PC-9 (cell line): ENCODE results near the gene ZNF786. TPM values are rescaled to one million over a fixed set of nuclear protein-coding genes. Genes with fewer than 3 reads are reported as not detected.
"Not testable (repeated sequence)": the region's sequence is repeated elsewhere in the genome, so short reads cannot be mapped to it uniquely, and the experiment has no call there.

Experiments
- BruUV-seq: library from RNA; stranded (reverse); fragments of 400-500 nt; replicated peaks from 2 replicates; lab custom pipeline; 2021; lab: Mats Ljungman, UMichigan
- CTCF ChIA-PET: fragments of 300-600 bp; sonication (Branson Sonifier 250); formaldehyde crosslinking; loops from one replicate; lab custom pipeline; 2022; ENCODE audit warnings: antibody characterized with exemption; lab: Charles Lee
- POLR2A ChIA-PET: fragments of 300-600 bp; sonication (Branson Sonifier 250); formaldehyde crosslinking; loops from one replicate; lab custom pipeline; 2022; ENCODE audit warnings: antibody characterized with exemption; ENCODE audit not compliant: unreplicated experiment; lab: Charles Lee
- DNase-seq, 2 experiments: peaks; one replicate each; pipeline versions ENCODE4 v3.0.0 to v3.0.0-alpha.2; 2015 to 2022; ENCODE audit warnings: mixed read lengths in 1 of 2
- H2AFZ ChIP-seq: fragments of 200-600 bp; sonication (generic); 2 replicates; pipeline ENCODE4 v1.8.1; 2017; ENCODE audit warnings: antibody characterized with exemption
- H3F3A ChIP-seq: fragments of 200-600 bp; sonication (generic); 2 replicates; pipeline ENCODE4 v1.8.1; 2017; ENCODE audit warnings: antibody characterized with exemption, mild to moderate bottlenecking, low read depth; ENCODE audit not compliant: insufficient read depth
- H3K27ac ChIP-seq: fragments of 200-600 bp; sonication (generic); 2 replicates; pipeline ENCODE4 v1.6.1; 2016; ENCODE audit warnings: mixed run types
- H3K27me3 ChIP-seq: fragments of 200-600 bp; sonication (generic); 2 replicates; pipeline ENCODE4 v1.6.1; 2016; ENCODE audit warnings: low read depth, mixed run types; ENCODE audit not compliant: insufficient read depth
- H3K36me3 ChIP-seq: fragments of 200-600 bp; sonication (generic); 2 replicates; pipeline ENCODE4 v1.6.1; 2016; ENCODE audit warnings: low read depth, mixed run types
- H3K4me1 ChIP-seq: fragments of 200-600 bp; sonication (generic); replicated peaks from 2 replicates; pipeline ENCODE4 v1.6.1; 2016; ENCODE audit warnings: mixed run types; ENCODE audit not compliant: insufficient read depth
- H3K4me2 ChIP-seq: fragments of 200-600 bp; sonication (generic); 2 replicates; pipeline ENCODE4 v1.6.1; 2017; ENCODE audit warnings: mixed run types
- H3K4me3 ChIP-seq: fragments of 200-600 bp; sonication (generic); 2 replicates; pipeline ENCODE4 v1.6.1; 2016; ENCODE audit warnings: mixed run types
- H3K79me2 ChIP-seq: fragments of 200-600 bp; sonication (generic); 2 replicates; pipeline ENCODE4 v1.6.1; 2017; ENCODE audit warnings: low read depth, mixed run types
- H3K9me2 ChIP-seq: fragments of 200-600 bp; sonication (generic); 2 replicates; pipeline ENCODE4 v1.8.1; 2017; ENCODE audit warnings: mild to moderate bottlenecking; ENCODE audit not compliant: insufficient read depth
- H3K9me3 ChIP-seq: fragments of 200-600 bp; sonication (generic); 2 replicates; pipeline ENCODE4 v1.8.1; 2016; ENCODE audit warnings: low read depth; ENCODE audit not compliant: insufficient read depth
- H4K20me1 ChIP-seq: fragments of 200-600 bp; sonication (generic); 2 replicates; pipeline ENCODE4 v1.8.1; 2017; ENCODE audit not compliant: insufficient read depth
- EZH2 ChIP-seq: fragments of 200-600 bp; sonication (generic); IDR thresholded peaks from 2 replicates; pipeline ENCODE4 v1.8.0; 2017; ENCODE audit warnings: antibody characterized with exemption, low read depth
- intact Hi-C: fragments of 100-400 bp; cut with micrococcal nuclease; formaldehyde crosslinking; loops from one replicate; pipeline ENCODE4 v1.10.0; 2022; ENCODE audit not compliant: unreplicated experiment
- total RNA-seq: library from RNA; stranded (reverse); gene quantifications from 2 replicates; pipeline ENCODE4 v1.2.3, GENCODE V29; 2021
- TF ChIP-seq, protein P1 (sequence below): fragments of 200-600 bp; sonication (generic); conservative IDR thresholded peaks from 2 replicates; pipeline ENCODE4 v1.6.1; 2017; ENCODE audit warnings: mixed run types, antibody characterized with exemption, mild to moderate bottlenecking, moderate library complexity

ZNF786 gene
- total RNA-seq, 1 experiment from 2014 or later: 8.4 TPM

DNA sequence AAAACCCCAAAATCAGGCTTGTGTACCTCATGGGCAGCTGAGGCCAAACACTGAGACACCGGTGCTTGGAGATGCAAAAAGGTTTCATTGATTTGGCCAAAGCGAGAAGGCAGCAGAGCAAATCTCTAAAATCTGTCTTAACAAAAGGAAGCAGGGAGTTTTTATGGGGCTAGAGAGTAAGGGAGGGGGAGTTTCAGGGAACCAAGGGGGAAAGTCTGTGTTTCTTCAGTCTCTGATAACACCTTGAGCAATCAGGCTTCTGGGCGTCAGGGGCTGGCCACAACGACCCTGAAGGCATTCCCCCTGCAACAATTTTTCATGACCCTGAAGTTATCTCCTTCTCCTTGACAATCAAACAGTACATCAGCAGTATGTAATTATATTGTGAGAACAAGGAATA, 2.7 kb upstream of the ZNF786 start:
- Histone ChIP-seq H3K4me1 (no peaks in the 10 kb centered on the region; the same call in 1 of the 2 replicates), H3K36me3 (no peaks in the 10 kb centered on the region), H3K4me2 (no peak overlapping the region), H3K9me2 (no peaks in the 10 kb centered on the region), H3K27me3 (no peaks in the 10 kb centered on the region), H3K79me2 (peaks cover 20% of the 10 kb centered on the region), H2AFZ (no peak overlapping the region), H3K4me3 (no peak overlapping the region), H3F3A (peaks cover 12% of the 10 kb centered on the region), H3K27ac (no peak overlapping the region), H3K9me3 (no peaks in the 10 kb centered on the region), H4K20me1 (no peaks in the 10 kb centered on the region)
- CTCF ChIA-PET: no interaction called here
- BruUV-seq: no TSS peak
- TF ChIP-seq, protein P1, sequence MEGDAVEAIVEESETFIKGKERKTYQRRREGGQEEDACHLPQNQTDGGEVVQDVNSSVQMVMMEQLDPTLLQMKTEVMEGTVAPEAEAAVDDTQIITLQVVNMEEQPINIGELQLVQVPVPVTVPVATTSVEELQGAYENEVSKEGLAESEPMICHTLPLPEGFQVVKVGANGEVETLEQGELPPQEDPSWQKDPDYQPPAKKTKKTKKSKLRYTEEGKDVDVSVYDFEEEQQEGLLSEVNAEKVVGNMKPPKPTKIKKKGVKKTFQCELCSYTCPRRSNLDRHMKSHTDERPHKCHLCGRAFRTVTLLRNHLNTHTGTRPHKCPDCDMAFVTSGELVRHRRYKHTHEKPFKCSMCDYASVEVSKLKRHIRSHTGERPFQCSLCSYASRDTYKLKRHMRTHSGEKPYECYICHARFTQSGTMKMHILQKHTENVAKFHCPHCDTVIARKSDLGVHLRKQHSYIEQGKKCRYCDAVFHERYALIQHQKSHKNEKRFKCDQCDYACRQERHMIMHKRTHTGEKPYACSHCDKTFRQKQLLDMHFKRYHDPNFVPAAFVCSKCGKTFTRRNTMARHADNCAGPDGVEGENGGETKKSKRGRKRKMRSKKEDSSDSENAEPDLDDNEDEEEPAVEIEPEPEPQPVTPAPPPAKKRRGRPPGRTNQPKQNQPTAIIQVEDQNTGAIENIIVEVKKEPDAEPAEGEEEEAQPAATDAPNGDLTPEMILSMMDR: no peak
- TF ChIP-seq EZH2: no peak
- POLR2A ChIA-PET: no interaction called here
- intact Hi-C loops: loop anchor here (5.0 kb wide), 1 partner anchor 106 kb away; no protein-coding TSS in a partner anchor
- no peak for DNase-seq

DNA sequence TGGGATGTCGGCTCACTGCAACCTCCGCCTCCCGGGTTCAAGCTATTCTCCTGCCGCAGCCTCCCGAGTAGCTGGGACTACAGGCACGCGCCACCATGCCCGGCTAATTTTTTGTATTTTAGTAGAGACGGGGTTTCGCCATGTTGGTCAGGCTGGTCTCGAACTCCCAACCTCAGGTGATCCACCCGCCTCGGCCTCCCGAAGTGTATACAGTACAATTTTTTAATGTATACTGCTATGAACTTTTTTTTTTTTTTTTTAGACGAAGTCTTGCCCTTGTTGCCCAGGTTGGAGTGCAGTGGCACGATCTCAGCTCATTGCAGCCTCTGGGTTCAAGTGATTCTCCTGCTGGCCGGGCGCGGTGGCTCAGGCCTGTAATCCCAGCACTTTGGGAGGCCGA, 1.7 kb upstream of the ZNF786 start:
- H2AFZ ChIP-seq, H3K9me2 ChIP-seq, DNase-seq, H3K4me1 ChIP-seq, H3K27ac ChIP-seq, H3K9me3 ChIP-seq, POLR2A ChIA-PET, H4K20me1 ChIP-seq, H3K36me3 ChIP-seq, H3K27me3 ChIP-seq, BruUV-seq: not testable (repeated sequence)
- peaks cover 12% of the 10 kb centered on the region for H3F3A ChIP-seq
- H3K4me2 ChIP-seq: peak overlapping the region; percentile 79
- CTCF ChIA-PET: interaction anchor here (0.6 kb wide), 1 partner anchor 36 kb away, joined by 4 read pairs; no protein-coding TSS in a partner anchor
- H3K4me3 ChIP-seq: peak overlapping the region; percentile 96; the same call in 1 of the 2 replicates
- intact Hi-C loops: loop anchor here (5.0 kb wide), 1 partner anchor 105 kb away; no protein-coding TSS in a partner anchor
- peaks cover 30% of the 10 kb centered on the region for H3K79me2 ChIP-seq

DNA sequence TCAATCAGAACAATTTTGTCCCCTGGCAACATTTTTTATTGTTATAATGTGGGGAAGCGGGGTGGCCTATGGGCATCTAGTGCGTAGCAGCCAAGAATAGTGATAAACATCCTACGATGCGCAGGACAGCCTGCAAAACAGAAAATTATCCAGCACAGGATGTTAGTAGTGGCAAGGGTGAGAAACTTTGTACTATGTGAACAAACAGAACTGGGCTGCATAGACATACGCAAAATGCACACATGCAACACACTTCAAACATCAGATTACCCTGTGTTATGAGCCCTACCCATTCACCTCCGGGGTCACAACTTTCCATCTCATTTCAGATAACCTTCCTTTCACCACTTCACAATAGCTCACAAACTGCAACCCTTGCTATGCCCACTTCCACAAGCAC, 3.1 kb downstream of the ZNF786 start:
- no peaks in the 10 kb centered on the region; the same call in 1 of the 2 replicates for H3K4me1 ChIP-seq
- no peak overlapping the region for H3K4me2 ChIP-seq
- no peak overlapping the region for H2AFZ ChIP-seq
- no peak overlapping the region for H3K27ac ChIP-seq
- H3K27me3 ChIP-seq: no peaks in the 10 kb centered on the region
- H3K9me3 ChIP-seq: no peaks in the 10 kb centered on the region
- ChIA-PET POLR2A (interaction anchor here (0.6 kb wide), 1 partner anchor 22 kb away, joined by 4 read pairs; no protein-coding TSS in a partner anchor), CTCF (no interaction called here)
- no peak for TF ChIP-seq EZH2
- TF ChIP-seq, protein P1: no peak
- peaks cover 16% of the 10 kb centered on the region; the same call in 1 of the 2 replicates for H3F3A ChIP-seq
- no peak overlapping the region for H3K4me3 ChIP-seq
- peaks cover 32% of the 10 kb centered on the region for H3K79me2 ChIP-seq
- intact Hi-C loops: no loop called here
- no peaks in the 10 kb centered on the region for H4K20me1 ChIP-seq
- H3K36me3 ChIP-seq: 0 out of 2 replicates have a peak, but pooled peaks cover 4% of the 10 kb centered on the region
- no peak for DNase-seq
- BruUV-seq: no TSS peak
- H3K9me2 ChIP-seq: no peaks in the 10 kb centered on the region
